GM21786 (cell line): ENCODE results near the gene IRAK4.

Experiments
- ATAC-seq: cut with Tn5 transposase; IDR thresholded peaks from one replicate; pipeline ENCODE4 v1.9.1; 2021; ENCODE audit not compliant: unreplicated experiment

IRAK4 gene

DNA sequence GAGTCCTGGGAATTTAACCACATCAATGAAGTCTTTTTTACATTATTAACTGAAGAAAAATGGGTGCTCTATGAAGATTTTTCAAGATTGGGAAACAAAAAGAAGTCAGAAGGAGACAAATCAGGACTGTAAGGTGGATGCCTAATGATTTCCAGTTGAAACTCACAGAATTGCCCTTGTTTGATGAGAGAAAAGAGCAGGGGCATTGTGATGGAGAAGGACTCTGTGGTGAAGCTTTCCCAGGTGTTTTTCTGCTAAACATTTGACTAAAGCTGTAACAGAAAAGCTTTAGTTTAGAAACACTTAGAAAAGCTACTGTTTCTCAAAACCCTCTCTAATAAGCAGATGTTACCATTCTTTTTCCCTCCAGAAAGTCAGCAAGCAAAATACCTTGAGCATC, 5.8 kb downstream of the IRAK4 start:
- no peak for ATAC-seq

DNA sequence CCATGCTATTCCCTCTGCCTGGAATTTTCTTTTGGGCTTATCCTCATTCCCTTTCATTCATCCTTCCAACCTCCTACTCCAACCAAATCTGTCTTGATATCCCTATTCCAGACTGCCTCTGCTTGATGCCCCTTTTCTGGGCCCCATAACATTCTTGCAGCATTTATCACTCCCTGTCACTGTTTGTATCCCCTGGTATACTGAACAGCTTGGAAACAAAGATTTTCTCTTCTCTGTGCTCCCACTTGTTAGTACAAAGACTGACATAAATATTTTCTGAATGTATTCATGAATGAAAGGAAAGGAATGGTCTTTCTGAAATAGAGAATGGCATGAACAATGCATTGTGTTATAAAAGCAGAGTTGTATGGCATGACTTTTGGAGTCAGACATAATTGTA, 7.5 kb downstream of the IRAK4 start:
- no peak for ATAC-seq

DNA sequence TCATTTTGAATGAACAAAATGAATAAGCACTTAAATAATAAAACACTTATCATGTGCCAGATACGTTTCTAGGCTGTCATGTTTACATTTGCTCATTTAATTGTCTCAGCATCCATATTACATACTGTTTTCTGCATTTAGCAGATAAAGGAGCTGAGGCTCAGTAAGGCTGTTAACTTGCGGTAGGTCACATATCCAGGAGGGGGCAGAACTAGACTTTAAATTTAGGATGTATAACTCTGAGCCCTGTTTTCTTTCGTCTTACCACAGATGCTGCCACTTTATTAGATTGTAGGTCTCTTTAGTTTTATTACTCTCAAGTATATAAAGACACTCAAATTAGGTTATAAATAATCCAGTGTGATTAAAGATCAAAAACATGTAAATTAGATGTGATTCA, 17.7 kb downstream of the IRAK4 start:
- no peak for ATAC-seq

DNA sequence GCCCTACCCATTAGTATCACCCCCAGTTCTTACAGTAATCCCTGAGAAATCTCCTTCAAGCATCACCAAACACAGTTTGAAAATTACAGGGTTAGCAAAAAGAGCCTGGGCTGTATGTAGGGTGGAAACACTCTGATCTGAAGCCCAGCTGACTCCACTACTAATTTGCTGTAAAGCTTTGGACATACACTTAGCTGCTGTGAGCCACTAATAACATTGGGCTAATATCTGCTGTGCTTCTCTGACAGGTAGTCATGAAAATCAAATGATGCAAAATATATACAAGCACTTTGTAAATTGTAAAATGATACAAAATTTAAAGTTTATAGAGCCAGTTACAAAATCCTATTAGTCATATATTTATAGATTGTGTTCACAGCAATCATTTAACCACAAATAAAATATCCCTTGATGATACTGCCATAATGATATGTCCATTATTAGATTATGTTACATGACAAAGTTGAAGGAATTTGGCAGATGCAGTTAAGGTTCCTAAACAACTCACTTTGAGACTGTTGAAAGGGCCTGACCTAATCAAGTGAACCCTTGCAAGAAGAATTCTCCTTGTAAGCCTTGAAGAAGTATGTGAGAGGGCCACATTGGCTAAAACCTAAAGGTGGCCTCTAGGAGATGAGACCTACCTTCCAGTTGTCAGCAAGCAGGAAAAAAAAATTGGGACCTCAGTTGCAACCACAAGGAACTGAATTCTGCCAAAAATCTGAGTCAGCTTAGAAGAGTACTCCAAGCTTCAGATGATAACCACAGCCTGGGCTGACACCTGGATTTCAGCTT, 28.3 kb downstream of the IRAK4 start:
- no peak for ATAC-seq

DNA sequence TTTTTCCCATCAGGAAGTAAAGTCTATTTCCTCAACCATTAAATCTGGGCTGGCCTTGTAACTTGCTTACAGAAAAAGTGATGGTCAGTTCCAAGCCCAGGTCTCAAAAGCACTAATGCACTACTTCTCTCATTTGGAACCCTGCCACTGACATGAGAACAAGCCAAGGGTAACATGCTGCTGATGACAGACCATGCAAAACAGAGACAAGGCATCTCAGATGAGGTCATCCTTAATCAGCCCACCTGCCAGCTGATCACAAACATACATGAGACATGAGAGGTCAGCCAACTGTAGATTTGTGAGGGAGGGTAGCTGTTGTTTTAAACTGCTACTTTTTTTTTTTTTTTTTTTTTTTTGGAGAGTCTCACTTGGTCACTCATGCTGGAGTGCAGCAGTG, 31.2 kb downstream of the IRAK4 start:
- no peak for ATAC-seq

- no peak for ATAC-seq
Measured at GRCh38 chr12:43795716-43796280, 37.0 kb downstream of the IRAK4 start.

DNA sequence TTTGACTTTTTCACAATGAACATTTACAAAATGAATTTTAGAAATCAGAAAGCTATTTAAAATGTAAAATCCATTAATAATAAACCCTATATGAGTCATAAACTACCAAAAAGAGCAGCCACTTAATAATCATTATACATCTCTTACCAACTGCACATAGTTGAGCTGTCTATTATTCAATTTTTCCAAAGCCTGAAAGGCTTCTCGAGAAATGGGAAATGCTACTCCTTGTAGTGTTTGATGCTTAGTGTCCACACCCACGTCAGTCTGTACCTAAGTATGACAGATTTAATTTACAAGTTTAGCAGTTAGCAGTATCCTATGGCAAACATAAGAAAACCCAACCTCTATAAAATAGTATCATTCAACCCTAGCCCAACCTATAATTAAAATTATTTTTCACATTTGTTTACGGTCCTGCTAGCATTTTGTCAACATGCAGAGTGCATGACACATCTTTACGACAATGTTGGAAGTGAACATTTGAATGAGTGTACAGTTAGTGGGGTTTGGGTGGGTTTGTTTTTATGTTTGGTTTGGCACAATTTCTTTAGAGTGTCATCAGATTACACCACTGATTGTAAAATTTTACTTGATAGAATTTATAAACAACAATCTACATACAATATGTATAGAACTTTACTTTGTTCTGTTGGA, 38.9 kb downstream of the IRAK4 start:
- no peak for ATAC-seq

DNA sequence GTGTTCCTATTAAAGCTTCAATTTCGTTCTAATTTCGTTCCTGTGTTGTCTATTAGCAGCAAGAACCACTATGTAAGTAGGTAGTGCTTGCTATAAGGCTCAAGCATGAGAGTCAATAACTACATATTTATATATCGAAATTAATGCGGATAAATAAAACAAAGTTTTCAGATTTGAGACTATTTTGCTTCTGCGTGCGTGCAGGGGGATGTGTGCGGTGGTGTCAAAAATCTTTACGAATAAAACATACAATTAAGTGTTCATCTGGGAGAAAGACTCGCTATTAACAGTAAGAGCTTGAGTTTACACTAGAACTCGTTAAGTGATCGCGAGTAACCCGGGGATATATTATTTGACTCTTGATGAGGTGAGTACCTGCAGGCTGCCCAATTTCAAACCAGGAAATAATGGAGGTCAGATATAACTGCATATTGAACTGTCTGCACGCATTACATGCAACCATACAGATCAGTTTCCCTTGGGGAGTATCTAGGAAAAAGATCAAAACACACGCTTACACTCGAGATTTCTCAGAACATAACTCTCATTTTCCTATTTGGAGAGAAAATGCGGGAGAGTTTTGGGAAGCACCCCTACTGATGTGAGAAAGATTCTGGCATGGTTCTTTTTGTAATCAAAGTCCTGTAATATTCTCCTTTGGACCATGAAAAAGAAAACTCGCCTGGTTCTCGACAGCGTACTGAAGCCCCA, 46.6 kb downstream of the IRAK4 start:
- no peak for ATAC-seq

- peak; percentile 93 for ATAC-seq
Measured at GRCh38 chr12:43805860-43806736, 47.3 kb downstream of the IRAK4 start, which contains the start of gene TWF1. TWF1 (minus strand) TSS chr12:43806317; CDS start chr12:43806245, 72 bp downstream.

DNA sequence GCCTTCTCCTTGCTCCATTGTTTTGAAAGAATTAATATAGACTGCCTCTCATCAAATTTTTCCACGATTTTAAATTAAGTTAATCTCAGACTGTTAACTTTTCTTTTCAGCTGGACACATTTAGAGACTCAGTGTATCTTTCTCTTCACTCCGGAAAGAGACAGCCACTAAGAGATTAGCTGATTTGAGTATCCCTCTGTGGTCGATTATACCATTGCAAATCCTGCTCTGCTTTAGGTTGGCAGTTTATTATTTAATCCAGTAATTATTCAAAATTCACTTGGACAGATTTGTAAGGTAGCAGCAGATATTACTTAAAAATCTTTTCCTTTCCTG, 48.0 kb downstream of the IRAK4 start:
- no peak for ATAC-seq

DNA sequence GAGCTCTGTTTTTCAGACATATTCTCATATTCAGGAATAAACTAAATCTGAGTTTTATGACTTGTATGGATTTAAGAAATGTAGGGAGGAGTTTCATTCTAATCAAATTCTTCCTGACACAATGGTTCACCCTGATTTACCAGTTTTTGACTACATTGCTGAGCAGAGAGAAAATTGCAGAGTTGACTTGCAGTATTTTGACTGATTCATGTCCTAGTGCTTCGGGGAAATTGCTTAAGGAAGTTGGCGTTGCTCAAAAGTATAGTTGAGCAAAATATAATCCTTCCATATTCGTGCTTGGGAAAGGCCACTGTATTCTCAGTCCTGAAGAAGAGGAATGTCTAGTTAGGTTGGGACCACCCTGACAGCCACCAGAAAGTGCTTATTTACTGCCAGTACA, 48.6 kb downstream of the IRAK4 start:
- ATAC-seq, result no peak

GRCh38 chr12:43812057-43812456, 53.3 kb downstream of the IRAK4 start:
- no peak for ATAC-seq

DNA sequence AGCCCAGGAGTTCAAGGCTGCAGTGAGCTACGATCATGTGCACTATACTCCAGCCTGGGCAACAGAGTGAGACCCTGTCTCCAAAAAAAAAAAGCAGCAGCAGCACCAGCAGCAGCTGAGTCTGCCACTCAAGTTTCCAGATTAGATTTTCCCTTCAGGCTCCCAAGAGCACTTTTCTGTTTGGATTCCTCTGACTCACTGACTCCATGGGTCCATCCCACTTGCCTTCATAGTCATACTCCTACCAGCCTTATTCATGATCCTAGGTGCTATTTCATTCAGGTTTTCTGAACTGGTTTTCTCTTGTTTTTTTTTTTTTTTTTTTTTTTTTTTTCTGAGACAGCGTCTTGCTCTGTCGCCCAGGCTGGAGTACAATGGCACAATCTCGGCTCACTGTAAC, 54.2 kb downstream of the IRAK4 start:
- no peak for ATAC-seq

DNA sequence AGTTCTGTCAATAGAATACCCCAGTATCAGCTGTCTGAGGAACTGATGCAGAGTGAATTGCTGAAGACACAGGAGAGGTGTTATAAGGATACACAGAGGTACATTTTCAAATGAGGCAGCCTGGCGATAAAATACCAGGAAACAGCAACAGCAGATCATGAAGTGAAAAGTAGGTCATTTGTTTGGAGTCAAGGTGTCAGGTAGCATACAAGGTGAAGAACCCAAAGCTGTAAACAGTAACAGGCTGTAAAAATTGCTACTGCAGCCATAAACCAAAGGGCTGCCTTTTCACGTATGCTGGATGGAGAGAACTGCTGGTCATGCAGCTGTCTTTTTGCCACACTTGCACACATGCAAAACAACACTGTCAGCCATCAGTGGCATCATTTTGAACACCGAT, 56.7 kb downstream of the IRAK4 start:
- no peak for ATAC-seq

- no peak for ATAC-seq
Measured at GRCh38 chr12:43816168-43816567, 57.4 kb downstream of the IRAK4 start.

DNA sequence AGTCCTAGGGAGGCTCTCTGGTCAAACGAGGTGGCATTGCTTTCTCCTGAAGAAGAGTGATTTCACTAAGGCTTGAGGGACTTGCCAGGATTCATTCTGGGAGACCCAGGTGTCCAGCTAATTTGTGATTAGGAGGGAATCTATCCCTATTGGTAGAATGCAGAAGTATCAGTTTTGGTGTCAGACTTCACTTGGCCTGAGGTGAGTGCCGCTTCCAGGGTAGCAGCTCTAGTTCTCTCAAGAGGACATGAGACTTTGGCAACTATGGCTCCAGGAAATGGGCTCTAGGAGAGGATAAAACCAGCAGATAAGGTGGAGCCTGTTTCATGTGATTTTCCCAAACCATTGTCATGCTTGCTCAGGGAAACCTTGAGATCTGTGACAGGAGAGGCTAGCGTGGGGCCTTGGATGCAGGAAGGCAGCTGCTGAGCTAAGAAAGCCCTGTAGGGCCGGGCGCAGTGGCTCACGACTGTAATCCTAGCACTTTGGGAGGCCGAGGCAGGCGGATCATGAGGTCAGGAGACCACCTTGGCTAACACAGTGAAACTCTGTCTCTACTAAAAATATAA, 65.5 kb downstream of the IRAK4 start:
- no peak for ATAC-seq

GRCh38 chr12:43826681-43827080, 67.9 kb downstream of the IRAK4 start:
- ATAC-seq, result no peak

- no peak for ATAC-seq
Measured at GRCh38 chr12:43827093-43827492, 68.3 kb downstream of the IRAK4 start.

DNA sequence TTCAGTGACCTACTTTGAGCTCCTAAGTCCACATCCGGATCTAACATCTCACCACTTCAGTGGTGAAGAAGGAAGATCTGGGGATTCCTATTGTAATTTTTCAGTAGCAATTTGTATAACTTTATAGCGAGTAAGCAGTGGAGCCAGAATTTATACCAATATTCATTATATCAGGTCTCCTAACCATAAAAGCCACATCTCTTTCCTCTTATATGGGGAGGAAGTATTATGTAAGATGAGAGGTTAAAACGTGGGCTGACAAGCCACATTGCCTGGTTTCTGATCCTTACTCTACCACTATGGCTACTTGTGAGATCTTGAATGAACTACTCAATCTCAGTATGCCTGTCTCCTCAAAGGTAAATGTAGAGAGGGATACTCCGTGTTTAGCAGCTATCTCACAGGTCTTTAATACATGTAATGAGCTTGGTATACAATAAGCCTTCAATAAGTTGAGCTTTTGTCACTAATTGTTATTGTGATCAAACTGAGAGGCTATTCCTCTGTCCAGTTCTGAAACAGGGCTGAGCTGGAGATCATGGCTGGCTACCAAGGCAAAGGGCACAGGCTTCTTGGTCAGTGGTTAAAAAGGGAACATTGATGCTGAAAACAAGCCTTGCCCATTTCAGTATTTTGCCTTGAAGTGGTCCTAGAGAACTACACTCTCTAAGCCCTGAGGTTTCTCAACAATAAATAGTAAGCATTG, 73.9 kb downstream of the IRAK4 start:
- no peak for ATAC-seq

GRCh38 chr12:43835264-43835655, 76.5 kb downstream of the IRAK4 start:
- peak; percentile 3 for ATAC-seq
